NCI-H748 (cell line): ENCODE measurements around the gene CLMN.
A peak's percentile ranks its signal among the peaks of the same experiment; 100 is the strongest.

ENCODE experiments used
- DNase-seq: peaks from one replicate; lab custom pipeline; 2025; ENCODE audit not compliant: unreplicated experiment; lab: John Stamatoyannopoulos, UW

CLMN gene

DNA sequence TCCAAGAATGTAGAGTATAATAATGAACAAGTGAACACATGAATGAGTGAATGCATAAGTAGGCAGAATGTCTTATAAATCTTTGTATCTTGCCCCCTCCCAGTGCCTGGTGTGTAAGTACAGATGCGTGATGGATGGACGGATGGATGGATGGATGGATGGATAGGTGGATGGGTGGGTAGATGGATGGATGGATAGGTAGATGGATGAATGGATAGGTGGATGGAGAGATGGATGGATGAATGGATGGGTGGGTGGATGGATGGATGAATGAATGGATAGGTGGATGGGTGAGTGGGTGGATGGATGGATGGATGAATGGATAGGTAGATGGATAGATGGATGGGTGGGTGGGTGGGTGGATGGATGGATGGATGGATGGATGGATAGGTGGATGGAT is 74.4 kb downstream of the CLMN start:
- no peak for DNase-seq

DNA sequence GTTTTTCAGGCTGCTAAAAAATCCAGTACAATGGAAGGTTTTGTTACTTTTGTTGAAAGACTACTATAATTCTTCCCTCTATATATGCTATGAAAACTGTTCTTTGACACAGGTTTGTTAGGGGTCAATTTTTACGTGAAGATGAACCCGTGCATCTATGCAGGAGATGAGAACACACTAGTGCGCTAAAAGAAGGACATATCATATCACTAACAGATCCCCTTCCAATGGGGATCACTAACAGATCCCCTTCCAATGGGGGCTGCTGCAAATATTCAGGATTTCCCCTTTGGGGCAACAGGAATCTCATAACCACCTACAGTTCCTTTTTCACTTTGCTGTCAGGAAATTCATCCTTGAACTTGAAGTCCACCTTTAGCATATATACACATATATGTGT is 75.1 kb downstream of the CLMN start:
- no peak for DNase-seq

DNA sequence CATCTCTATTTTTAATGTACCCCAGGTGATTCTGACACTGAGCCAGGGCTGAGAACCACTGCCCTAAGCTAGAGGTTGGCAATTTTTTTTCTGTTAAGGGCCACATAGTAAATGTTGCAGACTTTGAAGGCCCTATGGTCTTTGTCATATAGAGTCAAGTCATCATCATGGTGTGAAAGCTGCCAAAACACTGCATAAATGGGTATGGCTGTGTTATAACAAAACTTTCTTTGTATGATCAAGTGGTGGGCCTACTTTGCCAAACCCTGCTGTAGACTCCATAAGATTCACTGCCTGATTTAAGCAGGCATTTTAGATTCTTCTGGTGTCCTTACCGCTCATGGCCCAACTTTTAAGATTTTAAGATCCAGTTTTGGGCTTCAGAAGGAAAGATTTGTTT is 76.8 kb downstream of the CLMN start:
- no peak for DNase-seq

DNA sequence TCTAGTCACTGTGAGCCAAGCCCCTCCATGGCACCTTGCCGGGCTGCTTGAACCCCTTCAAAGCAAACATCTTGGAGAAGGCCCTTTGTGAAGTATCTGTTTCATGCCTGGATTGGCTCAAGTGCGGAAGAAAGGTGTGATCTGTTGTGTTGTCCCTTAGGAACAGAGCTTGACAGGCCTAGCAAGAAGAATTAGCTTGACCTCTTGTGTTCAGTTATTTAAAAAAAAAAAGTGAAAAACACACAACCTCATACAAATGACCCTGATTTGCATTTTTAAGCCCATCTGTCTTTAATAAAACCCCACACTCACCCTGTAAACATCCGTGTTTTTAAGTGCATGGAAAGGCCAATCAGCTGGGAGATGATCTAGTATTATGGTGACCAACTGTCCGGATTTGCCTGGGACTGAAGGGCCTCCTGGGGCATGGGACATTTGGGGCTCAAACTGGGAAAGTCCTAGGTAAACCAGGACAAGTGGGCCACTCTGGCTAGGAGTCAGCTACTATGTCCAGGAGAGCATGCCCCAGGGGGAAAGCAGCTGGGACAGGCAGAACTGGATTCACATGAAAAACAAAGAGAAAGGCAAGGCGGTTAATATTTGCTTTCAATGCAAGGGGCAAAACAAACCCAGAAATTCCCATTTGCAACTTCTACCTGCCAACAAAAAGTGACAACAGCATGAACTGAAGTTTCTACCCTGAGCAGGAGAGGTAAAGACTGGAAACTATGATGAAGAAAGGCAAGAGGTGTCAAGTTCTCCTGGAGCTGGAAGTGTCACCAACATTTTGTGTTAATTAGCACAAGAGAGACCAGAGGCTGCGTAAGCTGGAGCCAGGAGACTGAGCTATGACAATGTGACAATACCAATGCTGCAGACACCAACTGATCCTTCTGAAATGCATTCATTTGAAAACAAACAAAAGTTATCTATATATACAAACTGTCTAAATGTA is 78.6 kb downstream of the CLMN start:
- no peak for DNase-seq

DNA sequence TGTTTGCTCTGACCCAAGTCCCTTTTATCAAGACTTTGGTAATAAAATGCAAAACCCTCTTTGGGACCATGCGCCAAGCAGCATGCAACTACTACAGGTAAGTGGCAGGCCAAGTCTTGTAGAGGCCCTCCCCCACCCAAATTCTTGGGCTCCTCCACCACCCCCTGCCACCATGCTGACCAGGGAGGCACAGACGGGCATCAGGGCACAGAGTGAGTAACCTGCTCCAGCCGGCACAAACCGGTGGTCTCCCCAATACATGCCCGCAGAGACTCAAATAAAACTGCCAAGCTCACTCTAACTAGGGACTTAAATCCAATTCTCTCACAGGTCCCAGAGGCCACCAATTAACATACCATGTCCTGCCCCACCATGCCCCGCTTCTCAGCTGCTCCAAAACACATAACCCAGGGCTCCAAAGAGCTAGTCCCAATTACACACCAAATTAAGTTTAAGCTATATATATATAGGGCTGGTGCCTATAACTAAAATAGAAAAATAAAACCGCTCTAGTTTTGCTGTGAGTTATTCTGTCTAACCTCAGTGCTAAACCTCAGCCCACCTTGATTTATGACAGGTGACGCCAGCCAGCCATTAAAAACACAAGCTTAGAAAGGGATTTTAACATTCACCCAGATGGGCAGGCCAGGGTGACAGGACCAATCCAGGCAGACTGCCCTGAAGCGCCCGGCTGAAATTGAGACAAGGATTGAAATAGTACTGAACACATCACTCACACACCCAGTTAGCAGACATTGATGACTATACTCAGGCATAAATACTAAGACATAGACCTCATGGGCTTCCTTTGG is 81.0 kb downstream of the CLMN start:
- no peak for DNase-seq

DNA sequence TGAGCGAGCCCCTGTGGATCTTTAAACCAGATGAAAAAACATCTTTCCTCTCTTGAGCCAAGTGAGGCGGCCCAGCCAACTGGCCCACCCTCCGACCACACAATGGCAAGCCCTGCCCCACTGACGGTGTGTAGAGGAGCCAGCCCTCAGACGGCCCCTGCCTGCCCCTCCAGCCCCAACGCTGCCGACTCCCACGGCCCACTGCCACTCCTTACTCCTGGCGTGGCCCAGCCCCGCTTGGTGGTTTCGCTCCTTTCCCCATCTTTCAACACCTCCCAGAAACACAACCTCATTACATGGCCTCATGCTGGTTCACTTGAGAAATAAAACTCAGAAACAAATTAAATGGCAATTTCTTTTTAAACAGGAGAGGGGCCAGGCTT is 81.8 kb downstream of the CLMN start:
- no peak for DNase-seq

DNA sequence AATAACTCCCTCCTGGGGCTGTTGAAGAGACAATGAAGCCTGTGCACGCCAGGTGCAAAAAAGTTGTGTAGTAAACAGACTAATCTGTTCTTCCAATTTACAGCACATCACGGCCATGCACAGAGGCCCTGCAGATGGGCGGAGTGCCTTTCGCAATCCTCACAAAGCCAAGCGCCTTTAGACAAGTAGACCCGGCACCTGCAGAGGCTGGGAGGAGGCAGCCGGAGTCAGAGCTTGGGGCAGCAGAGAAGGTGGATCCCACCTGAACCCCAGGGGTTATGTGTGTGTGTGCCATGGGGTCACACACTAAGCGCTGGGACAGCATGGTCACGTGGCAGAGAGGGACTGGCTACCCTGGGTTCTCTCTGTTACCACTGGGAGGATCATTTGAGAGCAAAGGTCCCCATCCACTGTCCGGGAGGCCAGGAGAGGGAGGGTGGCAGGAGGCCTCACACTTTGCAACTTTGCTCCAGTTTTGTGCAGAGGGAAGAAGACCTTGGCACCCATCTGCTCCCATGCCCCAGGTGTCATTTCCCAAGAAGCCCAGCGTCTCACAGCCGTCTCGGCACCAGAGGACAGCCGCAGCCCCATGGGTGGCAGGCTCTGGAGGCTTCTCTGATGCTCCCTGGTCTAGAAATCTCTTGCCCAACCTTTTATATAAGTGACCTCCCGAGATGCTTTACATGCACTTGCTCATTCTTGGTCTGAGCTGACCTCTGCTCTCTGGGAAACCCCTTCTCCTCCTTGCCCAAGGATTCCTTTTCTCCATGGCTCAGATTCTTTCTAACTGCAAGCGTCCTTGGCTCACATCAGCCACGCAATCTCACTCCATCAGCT is 82.4 kb downstream of the CLMN start:
- peak; percentile 76 for DNase-seq

DNA sequence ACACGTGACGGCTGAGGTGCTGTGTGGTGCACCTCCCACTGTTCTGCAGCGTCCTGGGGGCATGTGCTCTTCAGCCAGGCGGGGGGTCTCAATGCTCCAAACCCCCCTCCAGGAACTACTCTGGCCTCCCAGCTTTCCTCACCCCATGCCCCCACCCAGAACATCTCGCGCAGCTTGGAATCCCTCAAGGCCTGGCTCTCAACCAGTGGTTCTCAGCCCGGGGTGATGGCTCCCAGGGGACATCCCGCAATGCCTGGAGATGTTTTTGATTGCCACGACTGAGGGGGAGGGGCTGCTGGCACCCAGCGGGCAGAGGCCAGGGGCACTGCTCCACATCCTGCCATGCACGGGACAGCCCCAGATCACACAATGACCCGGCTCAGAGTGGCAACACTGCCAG is 83.5 kb downstream of the CLMN start:
- no peak for DNase-seq

DNA sequence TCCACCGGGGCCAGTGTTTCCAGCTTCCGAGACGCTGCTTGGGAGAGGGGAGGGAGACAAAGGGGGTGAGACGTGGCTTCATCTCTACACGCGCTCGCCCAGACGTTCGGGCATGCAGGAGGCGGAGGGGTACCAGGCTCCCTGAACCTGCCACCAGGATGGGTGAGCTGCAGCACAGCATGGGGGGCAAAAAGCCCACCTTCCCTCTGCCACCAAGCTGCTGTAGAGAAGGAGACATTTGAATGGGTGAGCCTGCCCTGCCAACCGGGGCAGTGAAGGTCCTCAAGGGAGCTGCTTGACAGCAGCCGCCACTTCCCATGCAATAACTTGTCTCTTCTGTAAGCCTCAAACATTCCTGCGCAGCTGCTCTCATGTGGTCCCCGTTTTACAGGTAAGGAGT is 83.9 kb downstream of the CLMN start:
- DNase-seq: no peak

DNA sequence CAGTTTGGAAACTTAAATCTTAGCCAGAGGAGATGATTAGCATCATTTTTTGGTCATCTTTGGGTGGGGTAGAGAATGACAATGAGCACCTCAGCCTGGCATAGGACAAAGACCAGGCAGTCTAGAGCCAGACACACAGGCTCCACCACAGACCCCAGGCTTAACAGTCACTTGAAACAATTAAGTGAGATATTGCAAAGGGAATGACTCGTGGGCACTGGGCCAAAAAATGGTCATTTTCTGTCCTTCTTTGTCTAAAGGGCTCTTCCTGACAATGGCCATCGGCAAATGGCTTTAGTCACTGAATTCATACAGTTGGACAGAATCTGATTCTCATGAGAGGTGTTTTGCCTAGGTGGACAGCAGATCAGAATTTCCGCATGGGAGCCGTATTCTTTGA is 84.4 kb downstream of the CLMN start:
- peak; percentile 69 for DNase-seq

DNA sequence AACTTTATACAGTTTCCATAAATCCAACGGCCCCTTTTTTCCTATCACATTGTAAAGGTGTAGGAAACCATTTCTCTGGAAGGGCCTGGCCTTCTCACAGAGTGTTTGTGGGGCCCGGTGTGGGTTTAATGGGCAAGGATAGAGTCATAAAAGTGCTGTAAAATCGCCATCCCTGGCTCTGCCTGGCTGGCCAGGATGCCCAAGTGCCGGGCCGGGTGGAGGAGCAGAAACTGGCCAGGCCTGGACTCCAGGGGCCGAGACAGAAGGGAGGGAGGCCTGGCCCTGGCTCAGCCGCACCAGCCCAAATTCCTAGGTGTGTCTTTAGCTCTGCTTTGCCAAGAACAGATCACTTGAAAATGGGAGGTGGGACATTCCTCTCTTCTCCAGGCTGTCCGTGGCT is 85.3 kb downstream of the CLMN start:
- no peak for DNase-seq

DNA sequence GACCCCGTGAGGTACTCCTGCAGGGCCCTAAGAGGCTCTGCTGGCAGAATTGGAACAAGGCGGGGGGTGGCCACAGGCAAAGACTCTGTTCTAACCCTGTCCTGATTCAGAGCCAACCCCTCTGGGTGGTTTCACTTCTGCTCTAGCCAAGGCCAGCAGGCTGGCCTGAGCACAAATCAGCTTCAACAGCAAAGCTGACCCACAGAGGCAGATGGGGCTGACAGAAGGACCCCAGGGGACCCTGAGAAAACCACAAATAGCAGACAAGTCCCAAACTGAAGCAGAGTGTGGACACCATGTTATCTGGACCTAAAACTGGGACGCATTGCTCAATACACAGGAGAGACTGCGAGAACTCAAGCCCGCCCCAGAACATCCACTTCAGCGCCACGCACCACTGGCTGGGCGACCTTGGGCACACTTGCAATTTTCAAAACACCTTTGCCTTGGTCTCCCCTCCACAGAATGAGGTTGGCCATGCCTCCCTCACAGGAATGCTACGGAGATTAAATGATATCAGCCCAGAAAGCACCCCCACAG is 85.9 kb downstream of the CLMN start:
- no peak for DNase-seq

DNA sequence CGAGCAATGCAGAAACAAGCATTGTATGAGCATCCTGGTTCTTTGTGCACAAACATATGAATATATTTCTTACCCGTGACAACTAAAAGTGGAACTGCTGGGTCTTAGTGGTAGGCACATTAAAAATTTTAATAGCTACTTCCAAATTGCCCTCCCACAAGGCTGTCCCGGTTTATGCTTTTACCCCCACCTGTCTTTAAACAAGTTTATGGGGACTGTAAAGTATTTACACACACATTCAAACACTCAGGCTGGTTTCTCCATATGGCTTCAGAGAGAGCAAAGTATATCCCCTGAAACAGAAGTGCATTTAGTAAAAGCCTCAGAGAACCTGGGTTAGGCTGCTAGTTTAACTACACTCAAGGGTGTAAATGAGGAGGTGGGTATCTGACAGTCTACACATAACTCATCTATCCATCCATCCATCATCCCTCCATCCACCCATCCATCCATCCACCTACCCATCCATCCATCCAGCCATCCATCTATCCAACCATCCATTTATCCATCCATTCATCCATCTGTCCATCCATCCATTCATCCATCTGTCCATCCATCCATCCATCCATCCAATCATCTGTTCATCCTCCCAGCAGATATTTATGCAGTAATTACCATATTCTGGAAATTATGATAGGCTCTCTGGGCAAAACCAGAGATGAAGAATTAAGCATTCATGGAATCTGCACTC is 86.7 kb downstream of the CLMN start:
- no peak for DNase-seq

DNA sequence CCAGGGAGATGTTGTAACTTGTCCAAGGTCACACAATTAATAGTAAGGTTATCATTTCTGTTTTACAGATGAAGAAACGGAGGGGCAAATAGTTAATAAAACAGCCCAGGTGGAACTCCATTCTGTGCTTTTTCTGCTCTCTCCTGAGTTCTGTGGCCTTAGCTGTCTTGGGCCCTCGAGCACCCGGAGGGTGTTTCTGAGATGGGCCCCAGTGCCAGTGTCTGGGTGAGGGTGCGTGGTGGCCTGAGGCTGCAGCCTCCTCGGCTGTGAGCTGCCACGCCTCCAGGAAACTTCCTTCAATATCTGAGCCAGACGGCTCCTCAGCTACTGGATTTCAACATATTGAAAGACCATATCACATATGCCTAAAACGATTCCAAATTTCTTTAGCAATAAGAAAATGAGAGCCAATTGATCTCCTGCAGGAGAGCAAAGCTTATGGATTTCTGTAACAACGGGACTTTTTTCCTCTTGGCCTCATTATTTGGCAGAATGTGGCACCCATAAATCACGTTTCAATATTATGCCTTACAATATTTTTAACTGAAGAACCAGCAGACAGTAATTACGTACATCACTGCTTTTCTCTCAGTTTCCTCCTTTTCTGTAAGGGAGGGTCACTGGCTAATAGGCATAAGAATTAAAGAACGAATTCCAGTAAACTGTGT is 87.6 kb downstream of the CLMN start:
- DNase-seq: no peak

DNA sequence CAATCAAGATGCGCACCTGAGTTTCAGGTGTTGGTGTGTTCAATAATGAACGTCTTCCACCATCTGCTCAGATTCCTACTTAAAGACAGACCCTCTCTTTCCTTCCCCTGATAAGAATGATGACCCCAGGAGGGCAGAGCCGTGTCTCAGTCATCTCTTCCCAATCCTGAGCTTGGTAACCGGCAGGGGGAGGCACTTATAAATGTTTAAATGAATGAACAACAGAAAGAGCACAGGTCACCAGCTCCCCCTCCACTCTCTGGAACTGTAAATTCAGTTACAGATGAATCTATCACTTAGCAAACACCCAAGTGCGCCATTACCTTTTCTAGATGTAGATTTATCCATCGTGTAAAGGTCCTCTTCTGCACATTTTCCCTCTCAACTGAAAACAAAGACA is 90.0 kb downstream of the CLMN start:
- DNase-seq: no peak

DNA sequence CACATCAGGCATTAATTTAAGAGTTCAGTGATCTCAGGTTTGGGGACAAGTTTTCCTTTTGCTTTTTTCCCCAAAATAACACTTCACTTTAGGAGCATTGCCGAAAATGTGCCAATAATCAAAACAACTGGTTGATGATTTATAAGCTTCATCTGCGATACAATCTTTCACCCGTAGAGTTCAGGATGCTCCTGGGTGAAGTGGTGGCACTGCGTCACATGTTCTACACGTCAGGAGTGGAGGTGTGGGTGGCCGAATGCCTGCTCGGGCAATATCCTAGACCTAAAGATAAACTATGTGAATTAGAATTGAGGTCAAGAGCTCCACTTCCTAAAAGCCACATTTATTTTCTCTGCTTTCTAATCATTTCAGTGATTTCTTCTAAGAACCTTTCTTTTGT is 91.5 kb downstream of the CLMN start:
- DNase-seq: no peak

DNA sequence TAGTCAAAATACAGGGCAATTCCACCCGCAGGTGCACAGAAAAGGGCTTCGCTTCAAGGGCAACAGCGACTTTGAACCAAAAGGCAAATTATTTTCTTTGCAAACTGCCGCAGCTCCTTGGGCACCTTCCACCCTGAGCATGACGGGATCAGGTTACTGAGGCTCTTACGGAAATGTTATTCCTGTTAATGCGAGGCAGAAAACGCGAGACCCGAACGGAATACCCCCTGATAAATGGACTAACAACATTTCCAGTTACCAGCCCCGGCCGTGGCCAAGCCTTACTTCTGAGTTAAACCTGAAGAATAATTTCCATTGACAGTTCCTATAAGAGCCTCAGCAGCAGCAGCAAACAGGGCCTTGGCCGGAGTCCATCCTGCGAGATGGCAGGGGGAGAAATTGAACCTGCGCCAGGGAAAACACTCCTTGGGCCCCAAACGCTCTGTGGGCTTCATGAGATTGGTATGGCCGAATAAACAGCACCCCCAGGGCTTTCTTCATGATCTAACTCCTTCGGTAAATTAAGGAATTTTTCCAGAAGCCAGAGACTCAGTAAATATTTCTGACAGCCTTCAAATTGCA is 92.3 kb downstream of the CLMN start:
- no peak for DNase-seq

DNA sequence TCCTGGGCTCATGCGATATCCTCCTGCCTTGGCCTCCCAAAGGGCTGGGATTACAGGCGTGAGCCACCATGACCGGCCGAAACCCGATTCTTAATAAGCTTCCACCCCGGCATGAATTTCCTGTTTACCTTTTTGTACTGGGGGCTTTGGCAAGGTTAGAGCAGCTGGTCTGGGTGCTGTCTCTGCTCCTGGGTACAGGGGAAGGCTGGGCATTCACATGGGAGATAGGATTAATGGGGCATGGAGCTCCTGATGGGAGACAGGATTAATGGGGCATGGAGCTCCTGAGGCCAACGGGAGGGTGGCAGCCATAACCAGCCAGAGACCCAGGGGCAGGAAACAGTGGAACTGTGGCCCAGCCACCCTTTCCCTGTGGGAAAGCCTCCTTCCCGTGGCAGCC is 92.9 kb downstream of the CLMN start:
- DNase-seq: no peak

DNA sequence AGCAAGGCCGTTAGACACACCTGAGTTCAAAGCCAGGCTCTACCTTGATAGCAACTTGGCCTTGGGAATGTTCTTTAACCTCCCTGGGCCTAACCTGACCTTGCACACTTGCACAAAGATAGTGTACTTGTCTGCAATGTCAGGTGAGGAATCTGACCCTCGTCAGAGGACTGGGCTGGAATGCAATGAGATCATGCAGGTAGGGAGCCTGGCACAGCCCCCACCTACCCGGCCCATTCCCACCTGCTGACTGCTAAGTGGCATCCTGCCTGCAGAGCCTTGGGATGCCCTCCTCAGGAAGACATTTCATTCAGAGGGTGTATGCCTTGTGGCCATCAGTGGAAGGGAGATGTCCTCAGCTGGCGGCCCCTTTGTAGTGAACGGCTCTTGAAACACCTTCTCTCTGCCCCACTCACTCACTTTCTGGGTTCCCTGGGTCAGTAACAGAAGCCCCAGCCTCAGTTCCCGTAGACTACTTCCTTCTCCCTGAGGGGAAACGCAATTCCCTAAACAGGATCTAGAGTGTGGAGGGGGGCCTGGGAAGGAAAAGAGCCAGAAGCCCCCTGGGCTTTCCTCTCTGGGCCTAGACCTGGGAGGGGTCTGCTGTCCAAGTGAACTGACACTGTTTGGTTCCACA is 94.3 kb downstream of the CLMN start:
- no peak for DNase-seq
